HG03108 (cell line): Measurements from ENCODE around the gene ZDHHC11B.

ENCODE experiments used
- ATAC-seq: cut with Tn5 transposase; IDR thresholded peaks from one replicate; pipeline ENCODE4 v1.9.1; 2021; ENCODE audit warnings: moderate library complexity; ENCODE audit not compliant: unreplicated experiment

Gene ZDHHC11B

GRCh38 chr5:675111-675870 is 109.2 kb downstream of the ZDHHC11B start:
- ATAC-seq: no peak

- no peak for ATAC-seq
Observed at GRCh38 chr5:674630-675011, 109.9 kb downstream of the ZDHHC11B start.

GRCh38 chr5:673831-674629 is 110.5 kb downstream of the ZDHHC11B start:
- no peak for ATAC-seq

GRCh38 chr5:673161-673830 is 111.2 kb downstream of the ZDHHC11B start:
- ATAC-seq: no peak

GRCh38 chr5:672329-673160 is 112.0 kb downstream of the ZDHHC11B start:
- no peak for ATAC-seq

GRCh38 chr5:671459-672328 is 112.8 kb downstream of the ZDHHC11B start:
- no peak for ATAC-seq

- no peak for ATAC-seq
Observed at GRCh38 chr5:670396-671270, 113.9 kb downstream of the ZDHHC11B start.

- no peak for ATAC-seq
Observed at GRCh38 chr5:669842-670395, 114.6 kb downstream of the ZDHHC11B start.

- ATAC-seq: no peak
Observed at GRCh38 chr5:669111-669841, 115.3 kb downstream of the ZDHHC11B start.

GRCh38 chr5:668283-668995 is 116.1 kb downstream of the ZDHHC11B start:
- no peak for ATAC-seq

GRCh38 chr5:666816-667498 is 117.6 kb downstream of the ZDHHC11B start:
- ATAC-seq: no peak

GRCh38 chr5:665956-666711 is 118.4 kb downstream of the ZDHHC11B start:
- ATAC-seq: no peak

GRCh38 chr5:665541-665955 is 119.0 kb downstream of the ZDHHC11B start:
- no peak for ATAC-seq

GRCh38 chr5:664994-665360 is 119.6 kb downstream of the ZDHHC11B start:
- no peak for ATAC-seq

GRCh38 chr5:664343-664993 is 120.1 kb downstream of the ZDHHC11B start:
- no peak for ATAC-seq
